ENCODE measurements around the gene FBXO10. TPM values are rescaled to one million over a fixed set of nuclear protein-coding genes. Genes with fewer than 3 reads are reported as not detected.

Gene FBXO10
- total and polyA plus RNA-seq, 2 experiments from 2014 or later = 3.4 to 13.4 TPM

DNA sequence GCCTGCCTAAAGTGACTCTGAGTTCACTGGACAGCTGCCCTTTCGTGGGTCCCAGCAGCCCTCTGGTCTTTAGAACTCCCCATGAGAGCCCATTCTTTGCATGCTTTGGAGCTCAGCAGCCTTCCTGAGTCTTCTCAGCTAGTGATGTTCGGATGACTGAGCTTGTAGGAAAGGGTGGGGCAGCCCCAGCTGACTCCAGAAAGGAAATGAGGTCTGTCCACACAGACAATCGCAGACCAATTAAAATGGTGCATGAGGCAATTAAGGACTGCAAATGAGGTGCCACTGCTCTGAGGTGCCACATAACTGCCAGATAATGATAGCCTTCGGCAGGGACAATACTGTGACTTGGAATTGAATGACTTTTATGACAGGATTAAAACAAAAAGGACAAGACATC, 41.7 kb upstream of the FBXO10 start:
- Histone ChIP-seq H3K79me2 (replicated peaks; ENCODE audit: insufficient read depth) (no peaks in the 10 kb centered on the region), H2AFZ (no peak overlapping the region), H3K4me2 (no peak overlapping the region), H3K4me1 (ENCODE audit: insufficient read depth) (no peaks in the 10 kb centered on the region; the same call in 1 of the 2 replicates), H3K27me3 (ENCODE audit: insufficient read depth) (no peaks in the 10 kb centered on the region), H3K36me3 (ENCODE audit: insufficient read depth) (no peaks in the 10 kb centered on the region), H4K20me1 (replicated peaks; ENCODE audit: insufficient read depth) (no peaks in the 10 kb centered on the region), H3K9me2 (ENCODE audit: insufficient read depth) (no peaks in the 10 kb centered on the region), H3K27ac (ENCODE audit: low read depth) (no peak overlapping the region), H3K4me3 (no peak overlapping the region), H3F3A (replicated peaks; ENCODE audit: low read depth) (no peaks in the 10 kb centered on the region)
- TF ChIP-seq EZH2 (IDR thresholded peaks at IDR 0.05; ENCODE audit: low read depth, unreplicated experiment) (no peak), NANOG (IDR thresholded peaks at IDR 0.05; ENCODE audit: borderline replicate concordance) (no peak), ZNF331 (CRISPR knock-in tag; IDR thresholded peaks at IDR 0.05; ENCODE audit: low read depth) (no peak), ZNF114 (CRISPR knock-in tag; IDR thresholded peaks at IDR 0.05) (no peak)
- TF ChIP-seq, protein P1, sequence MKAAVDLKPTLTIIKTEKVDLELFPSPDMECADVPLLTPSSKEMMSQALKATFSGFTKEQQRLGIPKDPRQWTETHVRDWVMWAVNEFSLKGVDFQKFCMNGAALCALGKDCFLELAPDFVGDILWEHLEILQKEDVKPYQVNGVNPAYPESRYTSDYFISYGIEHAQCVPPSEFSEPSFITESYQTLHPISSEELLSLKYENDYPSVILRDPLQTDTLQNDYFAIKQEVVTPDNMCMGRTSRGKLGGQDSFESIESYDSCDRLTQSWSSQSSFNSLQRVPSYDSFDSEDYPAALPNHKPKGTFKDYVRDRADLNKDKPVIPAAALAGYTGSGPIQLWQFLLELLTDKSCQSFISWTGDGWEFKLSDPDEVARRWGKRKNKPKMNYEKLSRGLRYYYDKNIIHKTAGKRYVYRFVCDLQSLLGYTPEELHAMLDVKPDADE (IDR thresholded peaks at IDR 0.05) = no peak
- Mint-ChIP-seq H3K4me3 (no peak overlapping the region), H3K27me3 (ENCODE audit: insufficient read depth, low read depth, poor library complexity) (no peaks in the 10 kb centered on the region), H3K27ac (no peak overlapping the region), H3K36me3 (ENCODE audit: low read depth) (no peaks in the 10 kb centered on the region), H3K4me1 (no peaks in the 10 kb centered on the region; the same call in 2 of the 3 replicates), H3K9me3 (no peaks in the 10 kb centered on the region)
- ATAC-seq = peak; percentile 26; the same call in 1 of the 3 replicates
- peak; percentile 17 for DNase-seq (ENCODE audit: low spot score)

DNA sequence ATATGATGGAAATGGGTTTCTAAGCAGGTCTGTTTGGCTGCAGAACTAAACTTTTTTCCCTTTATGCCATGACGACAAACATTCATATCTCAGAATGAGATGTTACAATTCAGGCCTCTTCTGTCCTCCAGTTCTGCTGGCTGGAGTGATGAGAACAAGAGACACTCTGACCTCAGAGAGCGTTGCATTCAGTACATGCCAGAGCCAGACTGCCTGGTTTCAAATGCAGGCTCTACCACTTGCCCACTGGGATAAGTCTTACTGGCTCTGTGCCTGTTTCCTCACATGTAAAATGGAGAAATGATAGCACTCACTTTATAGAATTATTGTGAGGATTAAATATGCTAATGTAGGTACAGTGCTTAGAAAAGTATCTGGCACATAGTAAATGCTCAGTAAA, 41.0 kb upstream of the FBXO10 start:
- no peaks in the 10 kb centered on the region for H3K27me3 ChIP-seq (ENCODE audit: insufficient read depth)

More for the DNA sequence above, 41.0 kb upstream of the FBXO10 start:
- Histone ChIP-seq H3K27ac (ENCODE audit: low read depth) (no peak overlapping the region), H3K79me2 (replicated peaks; ENCODE audit: insufficient read depth) (no peaks in the 10 kb centered on the region), H3K4me2 (no peak overlapping the region), H4K20me1 (replicated peaks; ENCODE audit: insufficient read depth) (no peaks in the 10 kb centered on the region), H3K4me1 (ENCODE audit: insufficient read depth) (no peaks in the 10 kb centered on the region; the same call in 1 of the 2 replicates), H3K9me2 (ENCODE audit: insufficient read depth) (no peaks in the 10 kb centered on the region), H3K4me3 (no peak overlapping the region), H3F3A (replicated peaks; ENCODE audit: low read depth) (no peaks in the 10 kb centered on the region), H2AFZ (no peak overlapping the region), H3K36me3 (ENCODE audit: insufficient read depth) (no peaks in the 10 kb centered on the region)
- H3K36me3 Mint-ChIP-seq (ENCODE audit: low read depth) = no peaks in the 10 kb centered on the region
- no peaks in the 10 kb centered on the region; the same call in 2 of the 3 replicates for H3K4me1 Mint-ChIP-seq
- no peak overlapping the region for H3K4me3 Mint-ChIP-seq
- H3K27ac Mint-ChIP-seq = no peak overlapping the region
- DNase-seq (ENCODE audit: low spot score) (no peak), ATAC-seq (no peak)
- TF ChIP-seq JUNB (IDR thresholded peaks at IDR 0.05; ENCODE audit: unreplicated experiment) (no peak), STAT1 (IDR thresholded peaks at IDR 0.05; ENCODE audit: unreplicated experiment) (no peak), CREB1 (CRISPR knock-in tag; IDR thresholded peaks at IDR 0.05; ENCODE audit: low read depth) (no peak)
- TF ChIP-seq, protein P2, sequence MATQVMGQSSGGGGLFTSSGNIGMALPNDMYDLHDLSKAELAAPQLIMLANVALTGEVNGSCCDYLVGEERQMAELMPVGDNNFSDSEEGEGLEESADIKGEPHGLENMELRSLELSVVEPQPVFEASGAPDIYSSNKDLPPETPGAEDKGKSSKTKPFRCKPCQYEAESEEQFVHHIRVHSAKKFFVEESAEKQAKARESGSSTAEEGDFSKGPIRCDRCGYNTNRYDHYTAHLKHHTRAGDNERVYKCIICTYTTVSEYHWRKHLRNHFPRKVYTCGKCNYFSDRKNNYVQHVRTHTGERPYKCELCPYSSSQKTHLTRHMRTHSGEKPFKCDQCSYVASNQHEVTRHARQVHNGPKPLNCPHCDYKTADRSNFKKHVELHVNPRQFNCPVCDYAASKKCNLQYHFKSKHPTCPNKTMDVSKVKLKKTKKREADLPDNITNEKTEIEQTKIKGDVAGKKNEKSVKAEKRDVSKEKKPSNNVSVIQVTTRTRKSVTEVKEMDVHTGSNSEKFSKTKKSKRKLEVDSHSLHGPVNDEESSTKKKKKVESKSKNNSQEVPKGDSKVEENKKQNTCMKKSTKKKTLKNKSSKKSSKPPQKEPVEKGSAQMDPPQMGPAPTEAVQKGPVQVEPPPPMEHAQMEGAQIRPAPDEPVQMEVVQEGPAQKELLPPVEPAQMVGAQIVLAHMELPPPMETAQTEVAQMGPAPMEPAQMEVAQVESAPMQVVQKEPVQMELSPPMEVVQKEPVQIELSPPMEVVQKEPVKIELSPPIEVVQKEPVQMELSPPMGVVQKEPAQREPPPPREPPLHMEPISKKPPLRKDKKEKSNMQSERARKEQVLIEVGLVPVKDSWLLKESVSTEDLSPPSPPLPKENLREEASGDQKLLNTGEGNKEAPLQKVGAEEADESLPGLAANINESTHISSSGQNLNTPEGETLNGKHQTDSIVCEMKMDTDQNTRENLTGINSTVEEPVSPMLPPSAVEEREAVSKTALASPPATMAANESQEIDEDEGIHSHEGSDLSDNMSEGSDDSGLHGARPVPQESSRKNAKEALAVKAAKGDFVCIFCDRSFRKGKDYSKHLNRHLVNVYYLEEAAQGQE (IDR thresholded peaks at IDR 0.05; ENCODE audit: unreplicated experiment) = no peak
- TF ChIP-seq, protein P1 (IDR thresholded peaks at IDR 0.05) = no peak
- H3K9me3 Mint-ChIP-seq = no peaks in the 10 kb centered on the region
- H3K27me3 Mint-ChIP-seq (ENCODE audit: insufficient read depth, low read depth, poor library complexity) = no peaks in the 10 kb centered on the region

Measured in GM23338 (cell line).